Measurements from ENCODE around the gene CHN2.

The CHN2 gene

DNA sequence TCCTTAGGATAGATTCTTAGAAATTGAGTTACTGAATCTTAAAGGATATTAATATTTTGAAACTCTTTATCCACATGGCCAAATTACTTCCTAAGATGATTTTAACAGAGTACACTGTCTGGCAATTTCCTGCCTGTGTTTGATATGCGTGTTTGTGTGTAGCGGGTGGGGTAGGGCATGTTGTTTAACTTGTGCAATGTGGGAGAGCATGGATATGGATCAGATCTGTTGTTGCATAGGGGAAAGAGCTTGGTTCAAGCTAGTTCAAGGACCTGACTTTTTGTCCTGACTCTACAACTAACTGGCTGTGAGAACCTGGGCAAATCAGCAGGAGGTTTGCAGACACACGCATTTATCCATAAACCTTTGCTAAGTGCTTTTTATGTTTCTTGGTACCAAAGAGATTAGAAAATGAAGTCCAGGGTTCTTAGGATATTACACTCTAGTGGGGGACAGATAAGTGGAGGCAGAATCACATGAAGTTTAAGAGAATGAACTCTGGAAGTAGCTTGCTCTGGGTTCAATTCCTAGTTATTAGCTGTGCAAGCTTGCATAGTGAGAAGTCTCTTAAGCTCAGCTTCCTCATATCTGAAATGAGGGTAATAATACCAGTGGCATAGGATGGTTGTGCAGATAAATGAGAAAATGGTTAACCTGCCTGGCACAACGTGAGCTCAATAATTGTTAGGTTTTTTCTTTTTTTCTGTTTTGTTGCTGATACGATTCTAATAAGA, 272.8 kb downstream of the CHN2 start:
- Histone ChIP-seq H3K4me1 (ENCODE audit: insufficient read depth, low read length) (no peaks in the 10 kb centered on the region), H3K36me3 (ENCODE audit: insufficient read depth, low read length) (no peaks in the 10 kb centered on the region), H3K9ac (ENCODE audit: low read depth, low read length) (no peak overlapping the region), H3K9me3 (ENCODE audit: control insufficient read depth, insufficient read depth, low read length) (no peaks in the 10 kb centered on the region)

- H3K9ac ChIP-seq (ENCODE audit: low read depth, low read length): no peak overlapping the region
- H3K36me3 ChIP-seq (ENCODE audit: insufficient read depth, low read length): no peaks in the 10 kb centered on the region
- no peaks in the 10 kb centered on the region for H3K4me1 ChIP-seq (ENCODE audit: insufficient read depth, low read length)
- H3K9me3 ChIP-seq (ENCODE audit: control insufficient read depth, insufficient read depth, low read length): no peaks in the 10 kb centered on the region
These were observed 273.6 kb downstream of the CHN2 start for GRCh38 chr7:29468196-29468595.

GRCh38 chr7:29469281-29469680, 274.7 kb downstream of the CHN2 start:
- Histone ChIP-seq H3K9me3 (ENCODE audit: control insufficient read depth, insufficient read depth, low read length) (no peaks in the 10 kb centered on the region), H3K4me1 (ENCODE audit: insufficient read depth, low read length) (no peaks in the 10 kb centered on the region)

GRCh38 chr7:29469976-29470557, 275.5 kb downstream of the CHN2 start:
- H3K4me1 ChIP-seq (ENCODE audit: insufficient read depth, low read length): no peaks in the 10 kb centered on the region
- no peaks in the 10 kb centered on the region for H3K36me3 ChIP-seq (ENCODE audit: insufficient read depth, low read length)
- no peaks in the 10 kb centered on the region for H3K9me3 ChIP-seq (ENCODE audit: control insufficient read depth, insufficient read depth, low read length)
- no peak overlapping the region for H3K9ac ChIP-seq (ENCODE audit: low read depth, low read length)

More at GRCh38 chr7:29469281-29469680, 274.7 kb downstream of the CHN2 start:
- Histone ChIP-seq H3K36me3 (ENCODE audit: insufficient read depth, low read length) (no peaks in the 10 kb centered on the region), H3K9ac (ENCODE audit: low read depth, low read length) (no peak overlapping the region)

DNA sequence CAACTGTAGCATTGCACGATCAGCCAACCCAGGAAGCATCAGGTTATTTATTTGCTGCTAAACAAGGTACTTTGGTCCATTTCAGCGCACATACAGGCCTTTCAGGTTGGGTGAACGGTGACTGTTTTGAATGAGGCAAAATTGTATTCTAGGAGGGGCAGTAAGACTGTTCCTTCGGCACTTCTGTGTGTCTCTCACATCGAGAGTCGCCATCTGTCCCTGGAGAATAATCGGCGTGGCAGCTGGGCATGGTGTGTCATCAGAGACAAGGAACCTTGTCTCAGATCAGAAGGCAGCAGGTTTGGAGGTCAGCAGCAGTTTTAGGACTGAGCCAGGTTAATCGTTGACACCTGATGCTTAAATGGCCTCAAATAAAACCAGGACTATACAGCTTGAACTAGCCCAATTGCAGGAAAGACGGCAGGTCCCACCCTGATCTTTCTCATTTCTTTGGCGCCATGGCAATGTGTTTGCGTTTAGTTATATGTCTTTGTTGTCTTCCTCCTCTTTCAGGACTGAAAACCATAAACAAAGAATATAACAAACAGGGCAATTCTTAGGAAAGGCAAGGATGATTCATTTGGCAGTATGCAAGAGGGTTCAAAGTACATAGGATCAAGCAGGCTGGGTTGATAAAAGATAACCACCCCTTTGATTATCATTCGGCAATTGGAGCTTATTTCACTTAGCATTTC, 277.0 kb downstream of the CHN2 start:
- H3K9ac ChIP-seq (ENCODE audit: low read depth, low read length): no peak overlapping the region
- H3K4me1 ChIP-seq (ENCODE audit: insufficient read depth, low read length): no peaks in the 10 kb centered on the region
- H3K9me3 ChIP-seq (ENCODE audit: control insufficient read depth, insufficient read depth, low read length): no peaks in the 10 kb centered on the region
- H3K36me3 ChIP-seq (ENCODE audit: insufficient read depth, low read length): no peaks in the 10 kb centered on the region

- H3K36me3 ChIP-seq (ENCODE audit: insufficient read depth, low read length): no peaks in the 10 kb centered on the region
- no peaks in the 10 kb centered on the region for H3K9me3 ChIP-seq (ENCODE audit: control insufficient read depth, insufficient read depth, low read length)
- H3K4me1 ChIP-seq (ENCODE audit: insufficient read depth, low read length): no peaks in the 10 kb centered on the region
- no peak overlapping the region for H3K9ac ChIP-seq (ENCODE audit: low read depth, low read length)
These were observed 282.3 kb downstream of the CHN2 start for GRCh38 chr7:29476916-29477315.

DNA sequence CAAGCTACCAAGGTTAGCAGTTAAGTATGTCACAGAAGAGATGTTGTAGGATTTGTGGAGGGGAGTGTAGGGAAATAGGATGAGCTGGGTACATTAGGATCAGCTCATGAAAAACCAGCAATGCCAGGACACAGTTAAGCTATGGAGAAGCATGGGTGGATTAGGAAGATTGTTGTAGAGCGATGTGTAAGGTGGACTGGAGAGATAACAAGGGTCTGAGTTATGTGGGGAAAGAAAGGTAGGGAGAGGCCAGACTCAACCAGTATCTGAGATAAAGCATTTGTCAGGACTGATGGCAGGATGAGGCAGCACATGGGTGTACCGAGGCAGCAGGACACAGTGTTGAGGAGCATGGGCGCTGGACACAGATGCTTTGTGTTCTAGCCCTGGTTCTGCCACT, 283.7 kb downstream of the CHN2 start:
- Histone ChIP-seq H3K36me3 (ENCODE audit: insufficient read depth, low read length) (no peaks in the 10 kb centered on the region), H3K9me3 (ENCODE audit: control insufficient read depth, insufficient read depth, low read length) (no peaks in the 10 kb centered on the region), H3K4me1 (ENCODE audit: insufficient read depth, low read length) (0 out of 2 replicates have a peak, but pooled peaks cover under 1% of the 10 kb centered on the region), H3K9ac (ENCODE audit: low read depth, low read length) (no peak overlapping the region)

DNA sequence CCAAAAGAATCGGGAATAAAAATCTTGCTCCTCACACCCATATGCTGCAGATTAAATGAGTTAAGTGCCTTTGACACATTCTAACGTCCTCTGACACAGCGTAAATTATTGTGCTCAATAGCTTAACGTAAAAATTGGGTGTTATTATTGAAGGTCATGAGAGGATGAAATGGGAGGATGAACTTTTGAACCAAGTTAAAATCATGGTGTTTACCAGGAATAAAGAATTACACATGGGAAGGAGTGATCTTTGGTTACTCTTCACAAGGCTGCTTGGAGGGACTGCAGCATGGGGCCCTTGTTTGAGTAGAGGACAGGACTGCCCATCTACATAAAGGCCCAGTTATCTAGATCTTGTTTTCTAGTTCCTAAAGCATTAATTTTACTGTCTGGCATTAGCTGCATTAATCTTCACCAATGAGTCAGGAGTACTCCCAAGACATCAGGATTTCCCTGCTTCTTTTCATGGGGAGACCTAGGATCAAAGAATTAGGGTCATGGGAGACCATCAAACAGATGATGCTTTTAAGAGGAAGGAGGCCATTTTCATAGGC, 284.2 kb downstream of the CHN2 start:
- Histone ChIP-seq H3K4me1 (ENCODE audit: insufficient read depth, low read length) (peaks cover 3% of the 10 kb centered on the region; the same call in 1 of the 2 replicates), H3K9me3 (ENCODE audit: control insufficient read depth, insufficient read depth, low read length) (no peaks in the 10 kb centered on the region), H3K9ac (ENCODE audit: low read depth, low read length) (no peak overlapping the region), H3K36me3 (ENCODE audit: insufficient read depth, low read length) (no peaks in the 10 kb centered on the region)

DNA sequence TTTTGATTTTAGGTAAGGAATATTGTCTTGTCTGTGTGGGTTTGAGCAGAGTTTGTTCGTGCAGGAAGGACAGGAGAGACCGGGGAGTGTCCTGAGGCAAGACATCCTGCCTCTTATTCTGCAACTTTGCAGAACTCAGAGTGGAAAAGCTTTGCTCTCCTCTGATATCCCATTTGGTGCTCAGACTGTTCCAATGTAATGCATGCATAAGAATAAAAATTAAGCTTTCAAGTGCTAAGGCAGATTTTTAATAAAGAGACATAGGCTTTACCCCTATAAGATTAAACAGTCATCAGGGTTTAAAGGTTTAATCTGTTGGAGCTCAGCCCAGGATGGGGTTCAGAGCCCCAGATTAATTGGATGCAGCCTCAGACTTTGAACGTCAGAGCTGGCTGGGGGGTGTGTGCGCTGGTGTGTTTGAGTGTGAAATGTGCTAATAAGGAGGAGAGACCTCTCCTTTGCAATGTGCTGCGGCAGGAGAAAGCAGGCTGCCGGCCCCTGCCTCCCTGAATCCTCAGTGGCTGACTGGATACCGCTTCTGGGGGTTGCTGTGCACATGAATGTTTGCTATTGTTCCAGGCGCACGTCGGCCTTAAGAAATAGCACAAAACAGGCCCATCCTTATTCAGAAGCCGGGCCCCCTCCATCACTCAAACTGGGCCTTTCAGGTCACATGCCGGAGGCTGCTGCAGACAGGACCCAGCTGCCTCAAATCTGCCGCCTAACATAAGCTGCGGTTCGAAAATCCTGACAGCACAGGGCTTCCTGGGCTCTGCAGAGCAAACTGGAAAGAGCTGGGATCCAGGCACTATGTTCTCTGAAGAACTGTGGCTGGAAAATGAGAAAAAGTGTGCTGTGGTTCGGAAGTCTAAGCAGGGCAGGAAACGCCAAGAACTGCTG, 285.0 kb downstream of the CHN2 start:
- H3K9me3 ChIP-seq (ENCODE audit: control insufficient read depth, insufficient read depth, low read length): no peaks in the 10 kb centered on the region
- H3K4me1 ChIP-seq (ENCODE audit: insufficient read depth, low read length): peaks cover 3% of the 10 kb centered on the region; the same call in 1 of the 2 replicates
- no peak overlapping the region for H3K9ac ChIP-seq (ENCODE audit: low read depth, low read length)
- H3K36me3 ChIP-seq (ENCODE audit: insufficient read depth, low read length): no peaks in the 10 kb centered on the region

- no peaks in the 10 kb centered on the region for H3K9me3 ChIP-seq (ENCODE audit: control insufficient read depth, insufficient read depth, low read length)
- H3K9ac ChIP-seq (ENCODE audit: low read depth, low read length): no peak overlapping the region
- H3K4me1 ChIP-seq (ENCODE audit: insufficient read depth, low read length): peaks cover 5% of the 10 kb centered on the region; the same call in 1 of the 2 replicates
- no peaks in the 10 kb centered on the region for H3K36me3 ChIP-seq (ENCODE audit: insufficient read depth, low read length)
These were observed 285.9 kb downstream of the CHN2 start for GRCh38 chr7:29480451-29480850.

DNA sequence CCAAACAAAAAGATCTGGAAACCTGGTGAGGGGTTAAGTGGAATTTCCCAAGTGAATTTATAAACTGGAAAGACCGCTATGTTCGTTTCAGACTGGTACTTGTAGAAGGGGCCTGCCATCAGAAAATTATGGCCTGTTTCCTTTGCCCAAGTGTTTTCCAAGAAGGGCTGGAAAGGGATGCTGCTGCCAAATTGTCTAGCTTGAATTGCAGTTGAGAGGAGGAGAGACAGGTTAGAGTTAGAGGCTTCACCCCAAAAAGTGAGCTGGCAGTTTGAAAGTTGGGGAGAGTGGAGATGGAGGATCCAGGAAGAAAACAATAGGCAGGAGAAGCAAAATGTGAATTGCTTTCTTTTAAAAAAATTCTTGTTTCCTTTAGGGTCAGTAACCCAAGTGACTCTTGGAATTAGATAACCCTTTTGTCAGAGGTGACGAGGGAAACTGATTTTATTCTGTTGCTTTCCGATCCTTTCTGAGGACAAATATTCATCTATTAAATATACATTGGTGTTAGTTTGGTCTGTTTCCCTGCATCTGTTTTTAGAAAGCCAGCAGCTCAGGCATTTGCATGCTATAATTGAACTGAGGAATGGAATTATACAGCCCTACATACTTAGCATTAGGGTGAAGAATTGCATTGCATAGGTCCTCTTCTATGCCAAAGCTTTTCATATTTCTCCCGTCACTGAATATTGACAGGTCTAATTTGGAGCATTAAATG, 286.5 kb downstream of the CHN2 start:
- Histone ChIP-seq H3K36me3 (ENCODE audit: insufficient read depth, low read length) (no peaks in the 10 kb centered on the region), H3K4me1 (ENCODE audit: insufficient read depth, low read length) (peaks cover 12% of the 10 kb centered on the region), H3K9me3 (ENCODE audit: control insufficient read depth, insufficient read depth, low read length) (no peaks in the 10 kb centered on the region), H3K9ac (ENCODE audit: low read depth, low read length) (no peak overlapping the region)

GRCh38 chr7:29482056-29482455, 287.5 kb downstream of the CHN2 start:
- Histone ChIP-seq H3K36me3 (ENCODE audit: insufficient read depth, low read length) (no peaks in the 10 kb centered on the region), H3K9me3 (ENCODE audit: control insufficient read depth, insufficient read depth, low read length) (no peaks in the 10 kb centered on the region), H3K9ac (ENCODE audit: low read depth, low read length) (no peak overlapping the region), H3K4me1 (ENCODE audit: insufficient read depth, low read length) (peaks cover 13% of the 10 kb centered on the region)

- Histone ChIP-seq H3K36me3 (ENCODE audit: insufficient read depth, low read length) (no peaks in the 10 kb centered on the region), H3K4me1 (ENCODE audit: insufficient read depth, low read length) (peaks cover 13% of the 10 kb centered on the region), H3K9me3 (ENCODE audit: control insufficient read depth, insufficient read depth, low read length) (no peaks in the 10 kb centered on the region), H3K9ac (ENCODE audit: low read depth, low read length) (no peak overlapping the region)
These were observed 288.9 kb downstream of the CHN2 start for GRCh38 chr7:29483219-29484104.

All from ES-I3 (cell line).